AG04449 (cell line): Measurements from ENCODE around the gene MAPRE2.

Experiments
- CTCF ChIA-PET: fragments of 350-600 bp; formaldehyde crosslinking; extraction: SDS; loops from one replicate; lab custom pipeline; 2021; ENCODE audit warnings: antibody characterized with exemption; lab: Yijun Ruan, JAX
- POLR2A ChIA-PET: fragments of 400-600, 350-600 bp; formaldehyde crosslinking; extraction: SDS; loops from one replicate; lab custom pipeline; 2020; ENCODE audit warnings: antibody characterized with exemption, inconsistent platforms; lab: Yijun Ruan, JAX
- DNase-seq: peaks from one replicate; pipeline ENCODE4 v3.0.0-alpha.2; 2010; ENCODE audit warnings: low read depth, low spot score
- H3K4me3 ChIP-seq: 2 replicates; pipeline ENCODE4 v1.5.1; 2011; ENCODE audit warnings: low read depth, mild to moderate bottlenecking, control low read depth, low read length
- TF ChIP-seq, protein P1 (sequence below): IDR thresholded peaks from one replicate; pipeline ENCODE4 v1.5.1; 2011; ENCODE audit warnings: mild to moderate bottlenecking, moderate library complexity, low read length, control low read depth, inconsistent platforms; ENCODE audit not compliant: insufficient read depth; ENCODE audit errors: missing control alignments

Gene MAPRE2

DNA sequence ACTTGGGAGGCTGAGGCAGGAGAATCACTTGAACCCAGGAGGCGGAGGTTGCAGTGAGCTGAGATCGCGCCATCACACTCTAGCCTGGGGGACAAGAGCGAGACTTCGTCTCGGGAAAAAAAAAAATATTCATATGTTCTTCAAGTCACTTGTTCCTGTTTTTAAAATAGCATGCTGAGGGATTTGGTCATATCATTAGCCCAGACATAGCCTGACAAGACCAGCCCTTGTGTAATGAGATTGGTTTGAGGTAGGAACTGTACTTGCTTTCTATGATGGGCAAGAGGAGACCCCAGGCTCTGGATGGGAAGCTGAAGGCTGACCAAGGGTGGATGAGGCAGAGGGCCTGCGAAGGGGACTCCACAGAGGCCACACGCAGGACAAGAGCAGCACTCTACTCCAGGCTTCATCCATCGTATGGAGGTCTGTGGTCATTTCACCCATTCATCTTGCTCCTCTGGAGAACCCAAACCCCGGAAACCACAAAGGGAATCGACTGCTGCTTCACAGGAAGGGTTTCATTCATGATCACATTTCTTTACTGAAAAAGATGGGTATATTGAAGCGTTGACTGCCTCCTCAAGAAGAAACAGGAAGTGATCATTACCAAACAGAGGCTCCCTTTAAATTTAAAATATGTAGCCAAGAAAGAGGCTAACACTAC, 112.5 kb downstream of the MAPRE2 start:
- POLR2A ChIA-PET: no interaction called here
- CTCF ChIA-PET: interaction anchor here (0.6 to 2.1 kb wide), 4 partner anchors 9 to 17 kb away, joined by 3 to 8 read pairs (median 4); no protein-coding TSS in a partner anchor
- TF ChIP-seq, protein P1, sequence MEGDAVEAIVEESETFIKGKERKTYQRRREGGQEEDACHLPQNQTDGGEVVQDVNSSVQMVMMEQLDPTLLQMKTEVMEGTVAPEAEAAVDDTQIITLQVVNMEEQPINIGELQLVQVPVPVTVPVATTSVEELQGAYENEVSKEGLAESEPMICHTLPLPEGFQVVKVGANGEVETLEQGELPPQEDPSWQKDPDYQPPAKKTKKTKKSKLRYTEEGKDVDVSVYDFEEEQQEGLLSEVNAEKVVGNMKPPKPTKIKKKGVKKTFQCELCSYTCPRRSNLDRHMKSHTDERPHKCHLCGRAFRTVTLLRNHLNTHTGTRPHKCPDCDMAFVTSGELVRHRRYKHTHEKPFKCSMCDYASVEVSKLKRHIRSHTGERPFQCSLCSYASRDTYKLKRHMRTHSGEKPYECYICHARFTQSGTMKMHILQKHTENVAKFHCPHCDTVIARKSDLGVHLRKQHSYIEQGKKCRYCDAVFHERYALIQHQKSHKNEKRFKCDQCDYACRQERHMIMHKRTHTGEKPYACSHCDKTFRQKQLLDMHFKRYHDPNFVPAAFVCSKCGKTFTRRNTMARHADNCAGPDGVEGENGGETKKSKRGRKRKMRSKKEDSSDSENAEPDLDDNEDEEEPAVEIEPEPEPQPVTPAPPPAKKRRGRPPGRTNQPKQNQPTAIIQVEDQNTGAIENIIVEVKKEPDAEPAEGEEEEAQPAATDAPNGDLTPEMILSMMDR: no peak
- DNase-seq: no peak
- no peak overlapping the region for H3K4me3 ChIP-seq

GRCh38 chr18:35155398-35156117, 114.3 kb downstream of the MAPRE2 start:
- no peak overlapping the region for H3K4me3 ChIP-seq
- no peak for DNase-seq
- CTCF ChIA-PET: interaction anchor here (1.5 to 2.2 kb wide), 2 partner anchors 12 to 149 kb away, joined by 5 read pairs; no protein-coding TSS in a partner anchor
- TF ChIP-seq, protein P1: no peak
- POLR2A ChIA-PET: no interaction called here

- DNase-seq: no peak
- no peak overlapping the region for H3K4me3 ChIP-seq
- ChIA-PET CTCF (interaction anchor here (1.1 kb wide), 1 partner anchor 12 kb away, joined by 3 read pairs; no protein-coding TSS in a partner anchor), POLR2A (no interaction called here)
- TF ChIP-seq, protein P1: no peak
These were observed 116.0 kb downstream of the MAPRE2 start for GRCh38 chr18:35157181-35157580.

DNA sequence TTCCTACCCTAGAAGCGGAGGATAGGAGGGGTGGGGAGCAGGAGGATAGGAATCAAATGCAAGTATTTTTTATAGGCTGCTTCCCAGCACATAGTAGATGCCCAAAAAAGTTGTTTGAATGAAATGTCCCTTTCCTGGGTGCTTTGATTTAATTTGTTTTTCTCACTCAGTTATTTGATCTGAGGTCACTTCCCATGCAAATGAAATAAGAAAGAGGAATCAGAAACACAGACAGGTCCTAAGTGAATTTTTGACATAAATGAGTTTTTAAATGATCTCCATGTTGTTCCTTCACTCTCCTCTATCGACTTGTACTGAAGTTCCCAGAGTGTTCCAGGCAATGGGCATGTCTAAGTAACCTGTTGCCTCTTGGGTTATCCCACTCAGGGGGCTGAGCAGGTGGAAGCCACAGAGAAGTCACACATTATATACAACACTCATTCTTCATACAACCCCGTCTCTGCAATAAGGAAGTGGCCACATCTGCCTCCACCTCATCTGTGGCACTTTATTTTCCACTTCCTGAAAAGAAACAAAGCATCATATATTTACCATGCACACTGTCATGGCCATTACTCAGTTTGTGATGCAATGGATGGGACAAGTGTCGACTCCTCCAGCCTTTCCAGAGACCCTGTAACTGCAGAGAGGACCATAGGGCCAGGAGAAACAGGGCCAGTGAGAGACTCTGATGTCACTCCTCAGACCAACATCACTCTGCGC, 117.7 kb downstream of the MAPRE2 start:
- TF ChIP-seq, protein P1: no peak
- no peak overlapping the region for H3K4me3 ChIP-seq
- CTCF ChIA-PET: no interaction called here
- no peak for DNase-seq
- POLR2A ChIA-PET: no interaction called here

- TF ChIP-seq, protein P1: no peak
- POLR2A ChIA-PET: no interaction called here
- no peak for DNase-seq
- no peak overlapping the region for H3K4me3 ChIP-seq
- CTCF ChIA-PET: interaction anchor here (0.8 kb wide), 1 partner anchor 10 kb away, joined by 3 read pairs; no protein-coding TSS in a partner anchor
These were observed 118.6 kb downstream of the MAPRE2 start for GRCh38 chr18:35159782-35160181.
